DMS53 treated with DMSO at 0.1 percent for 48 hours (cell line): Measurements from ENCODE around the gene CPNE1.
"Not testable (repeated sequence)": the region's sequence is repeated elsewhere in the genome, so short reads cannot be mapped to it uniquely, and the experiment has no call there.

Experiments used
- DNase-seq: peaks from one replicate; lab custom pipeline; 2025; ENCODE audit not compliant: unreplicated experiment; lab: John Stamatoyannopoulos, UW

The CPNE1 gene

DNA sequence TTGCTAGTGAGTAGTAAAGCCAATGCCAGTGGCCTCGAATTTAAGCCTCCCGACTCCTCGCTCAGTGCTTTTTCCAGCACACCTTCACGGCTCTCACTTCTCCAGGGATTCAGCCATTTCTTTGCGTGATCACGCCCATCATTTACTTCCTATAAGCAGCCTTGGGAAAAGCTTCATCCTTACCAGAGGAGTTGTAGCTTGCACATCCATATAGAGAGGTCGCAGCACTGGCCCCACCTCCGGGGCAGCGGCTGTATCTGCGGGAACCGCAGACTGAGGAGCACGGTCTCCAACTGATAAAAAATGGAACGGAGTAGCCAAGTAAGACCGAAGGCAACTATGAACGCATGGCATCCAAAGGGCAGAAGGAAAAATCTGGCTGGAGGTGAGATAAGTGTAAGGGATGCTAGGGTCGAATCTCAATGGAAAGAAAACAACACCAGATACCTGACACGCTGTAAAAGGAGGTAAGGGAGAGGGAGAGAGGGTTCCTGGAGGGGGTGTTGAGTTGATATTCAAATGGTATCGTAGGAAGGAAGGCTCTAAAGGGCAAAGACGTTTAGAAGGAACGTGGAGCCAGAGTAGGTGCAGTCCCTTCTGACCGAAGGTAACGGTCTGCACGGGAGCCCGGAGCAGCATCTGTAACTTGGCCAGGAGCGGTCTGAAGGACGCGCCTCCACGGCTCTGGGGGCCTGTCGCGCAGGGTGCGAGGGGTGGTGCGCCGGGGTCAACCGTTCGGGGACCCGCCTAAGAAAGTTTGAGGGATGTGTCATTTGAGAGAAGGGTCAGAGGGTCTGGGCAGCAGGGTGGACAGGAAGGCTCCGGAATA is 33.8 kb upstream of the CPNE1 start:
- DNase-seq: no peak

- DNase-seq: no peak
These were observed 33.1 kb upstream of the CPNE1 start for GRCh38 chr20:35697696-35698297.

GRCh38 chr20:35695978-35696377 is 31.3 kb upstream of the CPNE1 start:
- DNase-seq: no peak

- DNase-seq: no peak
These were observed 30.6 kb upstream of the CPNE1 start for GRCh38 chr20:35695245-35695749.

DNA sequence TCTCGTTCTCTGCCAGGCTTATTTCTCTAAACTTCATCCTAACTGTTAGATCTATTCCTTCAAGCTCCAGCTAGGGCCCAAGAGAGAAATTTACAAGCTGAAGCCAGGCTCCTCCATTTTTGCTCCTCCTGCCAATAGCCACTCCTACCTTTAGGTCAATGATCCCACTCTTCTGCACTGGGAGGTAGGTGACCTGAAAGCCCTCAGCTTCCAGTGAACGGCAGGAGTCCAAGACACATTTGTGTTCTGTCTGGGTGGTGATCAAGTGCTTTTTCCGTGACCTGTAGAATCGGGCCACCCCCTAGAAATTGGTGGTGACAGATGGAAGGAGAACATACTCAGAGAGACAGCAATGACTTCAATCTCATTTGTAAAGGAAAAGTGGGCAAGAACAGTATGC is 25.6 kb upstream of the CPNE1 start:
- no peak for DNase-seq

GRCh38 chr20:35686872-35687271 is 22.2 kb upstream of the CPNE1 start:
- not testable (repeated sequence) for DNase-seq

DNA sequence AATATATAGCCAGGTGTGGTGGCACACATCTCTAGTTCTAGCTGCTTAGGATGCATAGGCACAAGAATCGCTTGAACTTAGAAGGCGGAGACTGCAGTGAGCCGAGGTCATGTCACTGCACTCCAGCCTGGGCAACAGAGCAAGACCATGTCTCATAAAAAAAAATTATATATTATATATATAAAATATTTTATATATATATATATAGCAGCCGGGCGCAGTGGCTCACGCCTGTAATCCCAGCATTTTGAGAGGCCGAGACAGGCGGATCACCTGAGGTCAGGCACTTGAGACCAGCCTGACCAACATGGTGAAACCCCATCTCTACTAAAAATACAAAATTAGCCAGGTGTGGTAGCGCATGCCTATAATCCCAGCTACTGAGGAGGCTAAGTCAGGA is 20.7 kb upstream of the CPNE1 start:
- not testable (repeated sequence) for DNase-seq

DNA sequence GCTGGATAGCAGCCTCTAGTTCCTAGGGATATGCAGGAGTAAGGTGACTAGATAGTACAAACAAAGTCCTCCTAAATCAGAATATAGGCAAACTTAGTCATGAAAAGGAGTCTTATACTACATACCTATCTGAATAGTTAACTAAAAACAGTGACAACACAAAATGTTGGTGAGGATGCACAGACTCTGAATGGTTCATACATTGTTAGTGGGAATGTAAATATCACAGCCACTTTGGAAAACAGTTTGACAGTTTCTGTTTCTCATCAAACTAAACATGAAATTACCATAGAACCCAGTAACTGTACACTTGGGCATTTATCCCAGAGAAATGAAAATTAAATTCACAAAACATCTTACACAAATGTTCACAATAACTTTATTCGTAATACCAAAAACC is 17.3 kb upstream of the CPNE1 start:
- DNase-seq: no peak

DNA sequence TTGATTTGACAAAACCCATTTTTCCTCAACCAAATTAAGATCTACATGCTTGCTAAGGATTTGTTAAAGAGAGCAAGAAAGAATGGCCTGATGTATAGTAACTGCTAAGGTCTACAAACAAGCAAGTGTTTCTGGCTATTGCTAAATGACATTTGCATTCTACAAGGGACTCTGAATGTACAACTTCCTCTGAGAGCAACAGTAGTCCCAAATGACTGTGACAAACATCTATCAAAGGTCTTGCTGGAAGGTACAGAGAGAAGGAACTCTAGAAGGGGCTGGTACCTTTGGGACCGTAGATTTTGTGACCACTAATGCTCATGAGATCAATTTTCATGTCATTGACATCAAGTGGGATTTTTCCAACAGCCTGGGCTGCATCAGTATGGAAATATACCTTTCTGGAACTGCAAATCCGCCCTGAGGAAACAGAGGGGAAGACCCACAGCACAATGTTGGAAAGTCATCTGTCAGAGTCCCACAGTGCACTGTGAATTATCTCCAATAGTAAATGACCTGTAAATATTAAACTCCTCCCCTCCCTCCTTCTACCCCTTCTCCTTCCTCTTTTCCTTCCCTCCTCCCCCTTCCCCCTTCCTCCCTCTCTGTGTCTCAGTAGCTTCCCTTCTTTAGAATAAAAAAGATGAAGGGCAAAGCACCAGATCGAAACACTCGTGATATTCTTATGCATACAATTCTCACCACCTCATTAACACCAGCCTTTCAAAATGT is 15.9 kb upstream of the CPNE1 start:
- no peak for DNase-seq

GRCh38 chr20:35674921-35675320 is 10.2 kb upstream of the CPNE1 start:
- DNase-seq: no peak

DNA sequence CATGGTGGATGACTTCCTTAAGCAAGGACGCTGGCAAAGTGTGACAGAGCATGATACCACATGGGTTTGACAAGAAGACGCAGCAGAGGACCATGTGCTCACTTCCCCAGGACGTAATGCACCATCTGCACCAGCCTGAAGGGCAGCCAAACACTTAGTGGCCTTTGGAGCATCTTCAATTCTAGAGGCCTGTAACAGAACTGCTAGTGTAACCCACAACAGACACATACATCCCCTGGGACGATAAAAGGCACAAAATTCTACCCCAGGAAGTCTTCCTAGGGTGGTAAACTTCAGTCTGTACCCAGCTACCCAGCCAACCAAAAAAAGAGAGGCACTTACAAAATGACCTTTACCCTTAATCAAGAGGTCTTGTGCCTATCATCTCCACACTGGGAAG is 9.2 kb upstream of the CPNE1 start:
- no peak for DNase-seq

DNA sequence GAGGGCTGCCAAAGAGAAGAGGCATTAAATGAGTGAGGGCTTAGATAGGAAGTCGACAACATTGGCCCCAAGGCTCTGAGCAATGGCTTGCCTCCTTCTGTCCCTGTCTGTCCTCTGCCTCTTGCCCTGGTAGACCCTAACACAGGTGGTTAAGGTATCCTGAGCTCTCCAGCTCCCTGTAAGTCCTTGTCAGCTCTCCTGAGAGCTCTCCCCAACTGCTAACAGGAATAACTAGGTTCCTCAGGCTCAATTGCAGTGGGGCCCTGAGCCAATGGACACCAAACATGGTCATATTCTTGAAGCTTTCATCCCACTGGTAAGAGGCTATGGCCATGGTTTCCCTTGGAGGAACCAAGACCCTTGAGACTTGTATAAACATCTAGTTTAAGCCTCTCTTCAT is 5.0 kb upstream of the CPNE1 start:
- no peak for DNase-seq

GRCh38 chr20:35669221-35669620 is 4.5 kb upstream of the CPNE1 start:
- no peak for DNase-seq

GRCh38 chr20:35665949-35666288 is 1.2 kb upstream of the CPNE1 start:
- DNase-seq: no peak

- DNase-seq: peak; percentile 39
These were observed 909 bp downstream of the CPNE1 start for GRCh38 chr20:35663516-35664465.

GRCh38 chr20:35662551-35662950 is 2.1 kb downstream of the CPNE1 start:
- DNase-seq: no peak

- no peak for DNase-seq
These were observed 2.8 kb downstream of the CPNE1 start for GRCh38 chr20:35661908-35662307.

DNA sequence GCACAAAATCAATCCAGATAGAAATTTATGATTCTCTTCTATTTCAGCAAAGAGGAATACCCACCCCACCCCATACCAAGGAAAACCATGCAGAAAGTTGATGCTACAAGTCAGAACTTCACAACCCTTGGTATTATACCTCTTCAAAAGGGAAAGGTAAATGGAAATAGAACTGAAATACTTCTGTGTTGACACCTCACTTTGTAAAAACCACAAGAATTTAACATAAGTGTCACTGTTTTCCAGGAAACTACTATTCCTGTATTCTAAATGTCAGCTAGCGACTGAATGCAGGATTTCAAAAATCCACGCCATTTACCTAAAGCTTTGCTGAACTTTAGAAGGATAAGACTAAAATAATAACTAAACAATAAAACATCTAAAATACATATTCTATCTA is 3.6 kb downstream of the CPNE1 start:
- DNase-seq: no peak

- DNase-seq: no peak
These were observed 4.4 kb downstream of the CPNE1 start for GRCh38 chr20:35660122-35660937.

- DNase-seq: no peak
These were observed 7.4 kb downstream of the CPNE1 start for GRCh38 chr20:35657271-35657670.
